ENCODE results near the gene TSTD1. TPM values are rescaled to one million over a fixed set of nuclear protein-coding genes. Genes with fewer than 3 reads are reported as not detected.
A peak's percentile ranks its signal among the peaks of the same experiment; 100 is the strongest.
"Not testable (repeated sequence)": the region's sequence is repeated elsewhere in the genome, so short reads cannot be mapped to it uniquely, and the experiment has no call there.

TSTD1 gene
- total and polyA plus RNA-seq, 2 experiments from 2014 or later, result 36.3 to 102 TPM

GRCh38 chr1:161033751-161034150, 5.0 kb downstream of the TSTD1 start:
- TF ChIP-seq, protein P1, sequence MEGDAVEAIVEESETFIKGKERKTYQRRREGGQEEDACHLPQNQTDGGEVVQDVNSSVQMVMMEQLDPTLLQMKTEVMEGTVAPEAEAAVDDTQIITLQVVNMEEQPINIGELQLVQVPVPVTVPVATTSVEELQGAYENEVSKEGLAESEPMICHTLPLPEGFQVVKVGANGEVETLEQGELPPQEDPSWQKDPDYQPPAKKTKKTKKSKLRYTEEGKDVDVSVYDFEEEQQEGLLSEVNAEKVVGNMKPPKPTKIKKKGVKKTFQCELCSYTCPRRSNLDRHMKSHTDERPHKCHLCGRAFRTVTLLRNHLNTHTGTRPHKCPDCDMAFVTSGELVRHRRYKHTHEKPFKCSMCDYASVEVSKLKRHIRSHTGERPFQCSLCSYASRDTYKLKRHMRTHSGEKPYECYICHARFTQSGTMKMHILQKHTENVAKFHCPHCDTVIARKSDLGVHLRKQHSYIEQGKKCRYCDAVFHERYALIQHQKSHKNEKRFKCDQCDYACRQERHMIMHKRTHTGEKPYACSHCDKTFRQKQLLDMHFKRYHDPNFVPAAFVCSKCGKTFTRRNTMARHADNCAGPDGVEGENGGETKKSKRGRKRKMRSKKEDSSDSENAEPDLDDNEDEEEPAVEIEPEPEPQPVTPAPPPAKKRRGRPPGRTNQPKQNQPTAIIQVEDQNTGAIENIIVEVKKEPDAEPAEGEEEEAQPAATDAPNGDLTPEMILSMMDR (IDR thresholded peaks at IDR 0.05; ENCODE audit: poor library complexity), result no peak
- TF ChIP-seq EZH2phosphoT487 (IDR thresholded peaks at IDR 0.05; ENCODE audit: low read depth, severe bottlenecking, unreplicated experiment) (no peak), EZH2 (IDR thresholded peaks at IDR 0.05; ENCODE audit: borderline replicate concordance) (no peak)
- WGBS (ENCODE audit: low lambda C conversion rate, missing lambda C conversion rate), result 78% methylated on average over 3 of the region's 3 CpGs
- no peaks in the 10 kb centered on the region for H4K20me1 ChIP-seq (ENCODE audit: insufficient read depth, poor library complexity, severe bottlenecking)
- no peak for DNase-seq (ENCODE audit: low spot score)
- no peaks in the 10 kb centered on the region for H3K9me3 ChIP-seq (ENCODE audit: low read depth)
- H3K4me3 ChIP-seq, result no peak overlapping the region
- peaks cover 5% of the 10 kb centered on the region for H3K4me1 ChIP-seq (ENCODE audit: insufficient read depth)
- H3K9me2 ChIP-seq (replicated peaks; ENCODE audit: insufficient read depth), result no peaks in the 10 kb centered on the region
- H3K27ac ChIP-seq, result no peak overlapping the region
- H3K79me2 ChIP-seq, result peaks cover 3% of the 10 kb centered on the region
- H3K27me3 ChIP-seq, result no peaks in the 10 kb centered on the region
- no peaks in the 10 kb centered on the region for H3K36me3 ChIP-seq (replicated peaks; ENCODE audit: insufficient read depth, low read depth)
- no peak overlapping the region for H2AFZ ChIP-seq
- no peak overlapping the region for H3K4me2 ChIP-seq

DNA sequence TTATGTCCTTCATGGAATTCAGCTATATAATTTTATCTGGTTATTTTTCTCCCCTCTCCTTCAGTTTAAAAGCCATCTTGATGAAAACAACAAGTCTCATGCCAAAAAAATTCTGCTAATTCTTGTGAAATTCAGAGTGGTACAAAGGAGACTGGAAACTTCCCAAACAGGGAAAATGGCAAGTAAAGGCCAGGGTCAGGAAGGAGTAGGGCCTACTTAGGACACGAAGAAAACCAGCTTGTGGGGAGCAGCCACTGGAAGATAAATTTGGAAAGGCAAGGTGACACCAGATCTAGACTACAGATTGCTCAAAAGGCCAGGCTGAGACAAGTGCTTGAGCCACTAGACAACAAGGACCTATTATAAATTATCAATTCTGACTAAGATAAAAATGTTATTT, 6.4 kb downstream of the TSTD1 start:
- Histone ChIP-seq H3K9me3 (ENCODE audit: low read depth) (no peaks in the 10 kb centered on the region), H3K4me2 (no peak overlapping the region), H3K27ac (no peak overlapping the region), H3K9me2 (replicated peaks; ENCODE audit: insufficient read depth) (no peaks in the 10 kb centered on the region), H3K4me3 (no peak overlapping the region), H2AFZ (no peak overlapping the region), H3K4me1 (ENCODE audit: insufficient read depth) (peaks cover 3% of the 10 kb centered on the region), H4K20me1 (ENCODE audit: insufficient read depth, poor library complexity, severe bottlenecking) (no peaks in the 10 kb centered on the region), H3K79me2 (peaks cover 3% of the 10 kb centered on the region), H3K36me3 (replicated peaks; ENCODE audit: insufficient read depth, low read depth) (no peaks in the 10 kb centered on the region), H3K27me3 (no peaks in the 10 kb centered on the region)
- TF ChIP-seq EZH2phosphoT487 (IDR thresholded peaks at IDR 0.05; ENCODE audit: low read depth, severe bottlenecking, unreplicated experiment) (no peak), EZH2 (IDR thresholded peaks at IDR 0.05; ENCODE audit: borderline replicate concordance) (no peak)
- TF ChIP-seq, protein P1 (IDR thresholded peaks at IDR 0.05; ENCODE audit: poor library complexity), result no peak
- 88% methylated on average over 1 of the region's 1 CpG for WGBS (ENCODE audit: low lambda C conversion rate, missing lambda C conversion rate)
- DNase-seq (ENCODE audit: low spot score), result no peak

- no peak overlapping the region for H3K27ac ChIP-seq
- H3K9me2 ChIP-seq (replicated peaks; ENCODE audit: insufficient read depth), result no peaks in the 10 kb centered on the region
- H3K9me3 ChIP-seq (ENCODE audit: low read depth), result no peaks in the 10 kb centered on the region
- 86% methylated on average over 2 of the region's 2 CpGs for WGBS (ENCODE audit: low lambda C conversion rate, missing lambda C conversion rate)
- no peaks in the 10 kb centered on the region for H3K36me3 ChIP-seq (replicated peaks; ENCODE audit: insufficient read depth, low read depth)
- H3K27me3 ChIP-seq, result no peaks in the 10 kb centered on the region
- DNase-seq (ENCODE audit: low spot score), result no peak
- H3K4me3 ChIP-seq, result no peak overlapping the region
- no peak overlapping the region for H2AFZ ChIP-seq
- H3K4me2 ChIP-seq, result no peak overlapping the region
- TF ChIP-seq, protein P1 (IDR thresholded peaks at IDR 0.05; ENCODE audit: poor library complexity), result no peak
- no peak for TF ChIP-seq EZH2phosphoT487 (IDR thresholded peaks at IDR 0.05; ENCODE audit: low read depth, severe bottlenecking, unreplicated experiment)
- TF ChIP-seq EZH2 (IDR thresholded peaks at IDR 0.05; ENCODE audit: borderline replicate concordance), result no peak
- H3K4me1 ChIP-seq (ENCODE audit: insufficient read depth), result no peaks in the 10 kb centered on the region
- H4K20me1 ChIP-seq (ENCODE audit: insufficient read depth, poor library complexity, severe bottlenecking), result no peaks in the 10 kb centered on the region
- peaks cover 3% of the 10 kb centered on the region for H3K79me2 ChIP-seq
These were observed 6.9 kb downstream of the TSTD1 start for GRCh38 chr1:161031874-161032273.

- H3K27ac ChIP-seq; H3K9me3 ChIP-seq (ENCODE audit: low read depth); H3K4me2 ChIP-seq; H3K4me3 ChIP-seq; H3K4me1 ChIP-seq (ENCODE audit: insufficient read depth); H2AFZ ChIP-seq; DNase-seq (ENCODE audit: low spot score); H3K9me2 ChIP-seq (replicated peaks; ENCODE audit: insufficient read depth); H4K20me1 ChIP-seq (ENCODE audit: insufficient read depth, poor library complexity, severe bottlenecking); H3K79me2 ChIP-seq; H3K36me3 ChIP-seq (replicated peaks; ENCODE audit: insufficient read depth, low read depth); H3K27me3 ChIP-seq: not testable (repeated sequence)
- WGBS (ENCODE audit: low lambda C conversion rate, missing lambda C conversion rate), result 100% methylated on average over 10 of the region's 32 CpGs
These were observed 9.3 kb downstream of the TSTD1 start for GRCh38 chr1:161029466-161029865.

DNA sequence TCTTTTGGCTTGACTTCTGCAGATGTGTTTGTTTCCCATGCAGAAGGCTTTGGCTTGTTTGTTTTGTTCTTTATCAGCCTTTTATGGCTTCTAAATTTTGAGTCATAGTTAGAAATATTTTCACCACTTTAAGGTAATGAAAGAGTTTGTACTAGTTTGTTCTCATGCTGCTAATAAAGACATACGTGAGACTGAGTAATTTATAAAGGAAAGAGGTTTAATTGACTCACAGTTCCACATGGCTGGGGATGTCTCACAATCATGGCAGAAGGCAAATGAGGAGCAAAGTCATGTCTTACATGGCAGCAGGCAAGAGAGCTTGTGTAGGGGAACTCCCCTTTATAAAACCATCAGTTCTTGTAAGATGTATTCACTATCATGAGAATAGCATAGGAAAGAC, 11.8 kb downstream of the TSTD1 start:
- WGBS (ENCODE audit: low lambda C conversion rate, missing lambda C conversion rate), result 89% methylated on average over 1 of the region's 1 CpG
- H3K27ac ChIP-seq; H3K4me3 ChIP-seq; H3K27me3 ChIP-seq; H3K36me3 ChIP-seq (replicated peaks; ENCODE audit: insufficient read depth, low read depth); H3K79me2 ChIP-seq; DNase-seq (ENCODE audit: low spot score); H4K20me1 ChIP-seq (ENCODE audit: insufficient read depth, poor library complexity, severe bottlenecking); H3K9me2 ChIP-seq (replicated peaks; ENCODE audit: insufficient read depth); H2AFZ ChIP-seq; H3K4me2 ChIP-seq; H3K4me1 ChIP-seq (ENCODE audit: insufficient read depth); H3K9me3 ChIP-seq (ENCODE audit: low read depth): not testable (repeated sequence)

DNA sequence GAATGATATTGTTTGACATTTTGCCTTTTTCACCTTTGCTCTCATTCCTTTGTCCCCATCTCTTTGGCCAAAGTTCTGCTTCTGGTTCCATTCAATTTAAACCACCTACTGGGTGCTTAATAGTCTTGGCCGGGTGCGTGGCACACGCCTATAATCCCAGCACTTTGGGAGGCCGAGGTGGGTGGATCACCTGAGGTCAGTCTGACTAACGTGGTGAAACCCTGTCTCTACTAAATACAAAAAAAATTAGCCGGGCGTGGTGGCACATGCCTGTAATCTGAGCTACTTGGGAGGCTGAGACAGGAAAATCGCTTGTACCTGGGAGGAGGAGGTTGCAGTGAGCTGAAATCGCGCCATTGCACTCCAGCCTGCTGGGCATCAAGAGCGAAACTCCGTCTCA, 16.3 kb downstream of the TSTD1 start:
- not testable (repeated sequence) for H3K27me3 ChIP-seq; H3K36me3 ChIP-seq (replicated peaks; ENCODE audit: insufficient read depth, low read depth); DNase-seq (ENCODE audit: low spot score); H3K9me3 ChIP-seq (ENCODE audit: low read depth); H4K20me1 ChIP-seq (ENCODE audit: insufficient read depth, poor library complexity, severe bottlenecking); H2AFZ ChIP-seq; H3K4me3 ChIP-seq; H3K4me1 ChIP-seq (ENCODE audit: insufficient read depth); H3K9me2 ChIP-seq (replicated peaks; ENCODE audit: insufficient read depth)
- H3K79me2 ChIP-seq, result peaks cover 30% of the 10 kb centered on the region
- WGBS (ENCODE audit: low lambda C conversion rate, missing lambda C conversion rate), result 78% methylated on average over 12 of the region's 12 CpGs
- H3K4me2 ChIP-seq, result peak overlapping the region; percentile 76
- peak overlapping the region; percentile 94 for H3K27ac ChIP-seq

Data from hepatocyte (in vitro differentiated cells).